ENCODE results near the gene MAPKAP1. TPM values are rescaled to one million over a fixed set of nuclear protein-coding genes. Genes with fewer than 3 reads are reported as not detected.

Gene MAPKAP1
- total and polyA plus RNA-seq, 9 of the 15 experiments (the other 6 are each of a cell fraction or from before 2014, with no cell fraction given) = 2.6 to 82.1 (median 61.1) TPM

DNA sequence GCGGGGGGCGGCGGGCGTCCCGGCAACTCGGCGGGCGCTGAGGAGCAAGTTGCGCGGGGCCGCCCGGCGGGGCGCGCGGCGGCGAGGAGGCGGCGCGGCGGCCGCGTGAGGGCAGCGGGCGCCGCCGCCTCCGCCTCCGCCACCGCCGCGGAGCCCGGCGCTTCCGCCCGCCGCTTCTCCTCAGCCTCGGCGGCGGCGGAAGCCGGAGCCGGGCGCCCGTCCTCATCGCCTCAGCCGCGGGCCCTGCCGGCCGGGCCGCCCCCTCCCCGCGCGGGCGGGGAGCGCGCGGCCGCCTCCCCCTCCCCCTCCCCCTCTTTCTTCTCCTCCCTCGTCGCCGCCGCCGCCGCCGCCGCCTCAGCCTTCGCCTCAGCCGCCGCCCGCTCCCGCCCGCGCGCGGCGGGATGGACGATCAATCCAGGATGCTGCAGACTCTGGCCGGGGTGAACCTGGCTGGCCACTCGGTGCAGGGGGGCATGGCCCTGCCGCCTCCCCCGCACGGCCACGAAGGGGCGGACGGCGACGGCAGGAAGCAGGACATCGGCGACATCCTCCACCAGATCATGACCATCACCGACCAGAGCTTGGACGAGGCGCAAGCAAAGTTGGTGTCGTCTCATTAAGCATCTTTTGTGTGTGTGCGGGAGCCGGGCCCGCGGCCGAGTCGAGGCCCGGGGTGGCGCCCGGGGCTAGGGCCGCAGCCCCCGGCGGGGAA lies 40.2 kb upstream of the MAPKAP1 start, which contains the start of gene PBX3 (continued):
- TF ChIP-seq, protein P1, sequence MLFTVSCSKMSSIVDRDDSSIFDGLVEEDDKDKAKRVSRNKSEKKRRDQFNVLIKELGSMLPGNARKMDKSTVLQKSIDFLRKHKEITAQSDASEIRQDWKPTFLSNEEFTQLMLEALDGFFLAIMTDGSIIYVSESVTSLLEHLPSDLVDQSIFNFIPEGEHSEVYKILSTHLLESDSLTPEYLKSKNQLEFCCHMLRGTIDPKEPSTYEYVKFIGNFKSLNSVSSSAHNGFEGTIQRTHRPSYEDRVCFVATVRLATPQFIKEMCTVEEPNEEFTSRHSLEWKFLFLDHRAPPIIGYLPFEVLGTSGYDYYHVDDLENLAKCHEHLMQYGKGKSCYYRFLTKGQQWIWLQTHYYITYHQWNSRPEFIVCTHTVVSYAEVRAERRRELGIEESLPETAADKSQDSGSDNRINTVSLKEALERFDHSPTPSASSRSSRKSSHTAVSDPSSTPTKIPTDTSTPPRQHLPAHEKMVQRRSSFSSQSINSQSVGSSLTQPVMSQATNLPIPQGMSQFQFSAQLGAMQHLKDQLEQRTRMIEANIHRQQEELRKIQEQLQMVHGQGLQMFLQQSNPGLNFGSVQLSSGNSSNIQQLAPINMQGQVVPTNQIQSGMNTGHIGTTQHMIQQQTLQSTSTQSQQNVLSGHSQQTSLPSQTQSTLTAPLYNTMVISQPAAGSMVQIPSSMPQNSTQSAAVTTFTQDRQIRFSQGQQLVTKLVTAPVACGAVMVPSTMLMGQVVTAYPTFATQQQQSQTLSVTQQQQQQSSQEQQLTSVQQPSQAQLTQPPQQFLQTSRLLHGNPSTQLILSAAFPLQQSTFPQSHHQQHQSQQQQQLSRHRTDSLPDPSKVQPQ (CRISPR knock-in tag; IDR thresholded peaks at IDR 0.05; ENCODE audit: borderline replicate concordance) = no peak
- TF ChIP-seq PRPF4 (IDR thresholded peaks at IDR 0.05; ENCODE audit: insufficient read depth, low read depth, low read length, poor library complexity, severe bottlenecking) = no peak
- no peak for TF ChIP-seq BHLHE40 (IDR thresholded peaks at IDR 0.05; ENCODE audit: low read length)
- no peak for TF ChIP-seq ARNT (IDR thresholded peaks at IDR 0.05)
- TF ChIP-seq EGR1 (conservative IDR thresholded peaks at IDR 0.05) = peak; percentile 54
- TF ChIP-seq ZBTB1 (CRISPR knock-in tag; IDR thresholded peaks at IDR 0.05; ENCODE audit: borderline replicate concordance, low read depth) = no peak
- peak; percentile 11; the same call in 1 of the 2 replicates for TF ChIP-seq PHF8 (IDR thresholded peaks at IDR 0.05; ENCODE audit: borderline replicate concordance, low read length)
- TF ChIP-seq MIER1 (IDR thresholded peaks at IDR 0.05; ENCODE audit: low read depth) = no peak
- peak; percentile 31; the same call in 1 of the 2 replicates for TF ChIP-seq RNF2 (IDR thresholded peaks at IDR 0.05)
- TF ChIP-seq BCOR (IDR thresholded peaks at IDR 0.05) = 0 out of 2 replicates have a peak, but pooled peaks have one; percentile 24
- TF ChIP-seq GTF2F1 (IDR thresholded peaks at IDR 0.05; ENCODE audit: low read depth, low read length) = no peak
- TF ChIP-seq ZC3H11A (IDR thresholded peaks at IDR 0.05; ENCODE audit: low read depth, low read length) = no peak
- TF ChIP-seq CTBP1 (IDR thresholded peaks at IDR 0.05; ENCODE audit: borderline replicate concordance) = peak; percentile 91
- no peak for TF ChIP-seq FOXA3 (CRISPR knock-in tag; conservative IDR thresholded peaks at IDR 0.05 in 1 of 2, IDR thresholded peaks at IDR 0.05 in 1 of 2)
- no peak for TF ChIP-seq ZNF785 (CRISPR knock-in tag; IDR thresholded peaks at IDR 0.05)
- TF ChIP-seq KDM2B (CRISPR knock-in tag; IDR thresholded peaks at IDR 0.05) = peak; percentile 68; the same call in 1 of the 2 replicates
- no peak for TF ChIP-seq TARDBP (IDR thresholded peaks at IDR 0.05)
- TF ChIP-seq, protein P2, sequence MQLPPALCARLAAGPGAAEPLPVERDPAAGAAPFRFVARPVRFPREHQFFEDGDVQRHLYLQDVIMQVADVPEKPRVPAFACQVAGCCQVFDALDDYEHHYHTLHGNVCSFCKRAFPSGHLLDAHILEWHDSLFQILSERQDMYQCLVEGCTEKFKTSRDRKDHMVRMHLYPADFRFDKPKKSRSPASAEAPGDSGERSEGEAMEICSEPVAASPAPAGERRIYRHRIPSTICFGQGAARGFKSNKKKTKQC (CRISPR knock-in tag; IDR thresholded peaks at IDR 0.05) = no peak
- no peak for TF ChIP-seq FOXA1 (IDR thresholded peaks at IDR 0.05; ENCODE audit: borderline replicate concordance)
- peak; percentile 39 for TF ChIP-seq RBBP5 (IDR thresholded peaks at IDR 0.05; ENCODE audit: borderline replicate concordance, insufficient read depth, low read length, poor library complexity, severe bottlenecking)
- no peak for TF ChIP-seq FOXP1 (CRISPR knock-in tag; IDR thresholded peaks at IDR 0.05)
- TF ChIP-seq FUS (optimal IDR thresholded peaks at IDR 0.05; ENCODE audit: low read depth, low read length) = no peak
- TF ChIP-seq, protein P3, sequence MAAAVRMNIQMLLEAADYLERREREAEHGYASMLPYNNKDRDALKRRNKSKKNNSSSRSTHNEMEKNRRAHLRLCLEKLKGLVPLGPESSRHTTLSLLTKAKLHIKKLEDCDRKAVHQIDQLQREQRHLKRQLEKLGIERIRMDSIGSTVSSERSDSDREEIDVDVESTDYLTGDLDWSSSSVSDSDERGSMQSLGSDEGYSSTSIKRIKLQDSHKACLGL (CRISPR knock-in tag; IDR thresholded peaks at IDR 0.05; ENCODE audit: borderline replicate concordance, poor library complexity, severe bottlenecking) = no peak
- TF ChIP-seq LCOR (CRISPR knock-in tag; IDR thresholded peaks at IDR 0.05) = no peak
- TF ChIP-seq HDAC2 (IDR thresholded peaks at IDR 0.05) = no peak

Measured in K562 (cell line).